ENCODE results near the gene PPP1R1C. TPM values are rescaled to one million over a fixed set of nuclear protein-coding genes. Genes with fewer than 3 reads are reported as not detected.

Gene PPP1R1C, protein sequence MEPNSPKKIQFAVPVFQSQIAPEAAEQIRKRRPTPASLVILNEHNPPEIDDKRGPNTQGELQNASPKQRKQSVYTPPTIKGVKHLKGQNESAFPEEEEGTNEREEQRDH
- total RNA-seq (2022; extraction: Qiagen RNA extraction; ENCODE audit: low read depth) = 0.90 to 4.0 TPM (median 1.6 TPM) in 5 replicates

GRCh38 chr2:181985632-181986205 lies at the start of gene PPP1R1C:
Gene PPP1R1C (plus strand): TSS chr2:181985853. CDS start chr2:181986111, 258 bp downstream.

Other genes with a start within 250 kb of the PPP1R1C start
- gene ITPRID2, start 94.1 kb upstream of the PPP1R1C start, total RNA-seq (2022; extraction: Qiagen RNA extraction; ENCODE audit: low read depth) = 40.2 to 59.2 TPM (median 55.2 TPM) in 5 replicates

Measured in A549 treated with ZK216348 at 1 μM for 4 hours (cell line).